Liver (tissue), 9 donors: Measurements from ENCODE around the gene C20orf173. TPM values are rescaled to one million over a fixed set of nuclear protein-coding genes. Genes with fewer than 3 reads are reported as not detected.

Experiments
- DNase-seq: peaks from one replicate; pipeline ENCODE4 v3.0.0-alpha.2; 2017; ENCODE audit warnings: low spot score
- H3K27ac ChIP-seq, 2 donors: one replicate each; pipeline ENCODE4 v1.7.0; 2013; ENCODE audit warnings: inconsistent platforms in 2 of 2, low read length in 2 of 2, control low read depth in 1 of 2, low read depth in 1 of 2, mild to moderate bottlenecking in 1 of 2
- H3K27me3 ChIP-seq, 4 donors: one replicate each; pipeline versions ENCODE4 v1.6.1 to v1.7.0; 2013; ENCODE audit warnings: low read length in 3 of 4, inconsistent platforms in 1 of 4, mild to moderate bottlenecking in 1 of 4, moderate library complexity in 1 of 4; ENCODE audit not compliant: control insufficient read depth in 4 of 4, insufficient read depth in 4 of 4
- H3K36me3 ChIP-seq, 4 donors: one replicate each; pipeline versions ENCODE4 v1.6.1 to v1.7.0; 2013; ENCODE audit warnings: low read length in 3 of 4, mild to moderate bottlenecking in 3 of 4, low read depth in 1 of 4, moderate library complexity in 1 of 4; ENCODE audit not compliant: control insufficient read depth in 4 of 4, insufficient read depth in 3 of 4
- H3K4me1 ChIP-seq, 4 donors: one replicate each; pipeline versions ENCODE4 v1.6.1 to v1.7.0; 2013; ENCODE audit warnings: low read length in 3 of 4, mild to moderate bottlenecking in 3 of 4, moderate library complexity in 1 of 4; ENCODE audit not compliant: control insufficient read depth in 4 of 4, insufficient read depth in 4 of 4
- H3K4me3 ChIP-seq, 3 donors: one replicate each; pipeline versions ENCODE4 v1.6.1 to v1.7.0; 2013; ENCODE audit warnings: low read length in 3 of 3, control low read depth in 1 of 3, low read depth in 1 of 3, mild to moderate bottlenecking in 1 of 3
- H3K9ac ChIP-seq, 2 donors: one replicate each; pipeline ENCODE4 v1.7.0; 2013; ENCODE audit warnings: low read length in 2 of 2, mild to moderate bottlenecking in 2 of 2, moderate library complexity in 2 of 2, control low read depth in 1 of 2, low read depth in 1 of 2
- H3K9me3 ChIP-seq, 4 donors: one replicate each; pipeline versions ENCODE4 v1.6.1 to v1.7.0; 2013; ENCODE audit warnings: low read length in 3 of 4; ENCODE audit not compliant: control insufficient read depth in 4 of 4
- ATF3 ChIP-seq: IDR thresholded peaks from 2 replicates; pipeline ENCODE4 v1.6.1; 2016; ENCODE audit warnings: antibody characterized with exemption
- CTCF ChIP-seq: fragments of 150-350 bp; IDR thresholded peaks from 2 replicates; pipeline ENCODE4 v1.5.1; 2017; ENCODE audit warnings: improper control_type of control experiment, low read depth, low read length; ENCODE audit not compliant: missing input control
- EGR1 ChIP-seq, 2 donors: IDR thresholded peaks; 2 replicates each; pipeline ENCODE4 v1.6.1; 2016 to 2018; ENCODE audit warnings: antibody characterized with exemption in 2 of 2, low read depth in 2 of 2
- FOXA1 ChIP-seq: IDR thresholded peaks from 2 replicates; pipeline ENCODE4 v1.6.1; 2016; ENCODE audit warnings: antibody characterized with exemption
- FOXA2 ChIP-seq: IDR thresholded peaks from 2 replicates; pipeline ENCODE4 v1.6.1; 2016; ENCODE audit warnings: antibody characterized with exemption
- GABPA ChIP-seq, 2 donors: IDR thresholded peaks in 1 of 2; conservative IDR thresholded peaks in 1 of 2; 2 replicates each; pipeline ENCODE4 v1.6.1; 2016; ENCODE audit warnings: antibody characterized with exemption in 2 of 2, mild to moderate bottlenecking in 1 of 2, moderate library complexity in 1 of 2
- HNF4G ChIP-seq: IDR thresholded peaks from 2 replicates; pipeline ENCODE4 v1.6.1; 2016; ENCODE audit warnings: antibody characterized with exemption
- JUND ChIP-seq, 2 donors: IDR thresholded peaks; 2 replicates each; pipeline ENCODE4 v1.6.1; 2016; ENCODE audit warnings: antibody characterized with exemption in 2 of 2
- NR2F2 ChIP-seq: IDR thresholded peaks from 2 replicates; pipeline ENCODE4 v1.6.1; 2016; ENCODE audit warnings: antibody characterized with exemption
- RAD21 ChIP-seq, 2 donors: IDR thresholded peaks; 2 replicates each; pipeline ENCODE4 v1.6.1; 2016; ENCODE audit warnings: antibody characterized with exemption in 2 of 2, mild to moderate bottlenecking in 2 of 2
- RXRA ChIP-seq, 2 donors: IDR thresholded peaks; 2 replicates each; pipeline ENCODE4 v1.6.1; 2017 to 2018; ENCODE audit warnings: antibody characterized with exemption in 2 of 2, mild to moderate bottlenecking in 1 of 2
- TAF1 ChIP-seq: conservative IDR thresholded peaks from 2 replicates; pipeline ENCODE4 v1.6.1; 2016; ENCODE audit warnings: antibody characterized with exemption, mild to moderate bottlenecking
- YY1 ChIP-seq: IDR thresholded peaks from 2 replicates; pipeline ENCODE4 v1.6.1; 2016; ENCODE audit warnings: antibody characterized with exemption, mild to moderate bottlenecking
- ZBTB33 ChIP-seq: IDR thresholded peaks from 2 replicates; pipeline ENCODE4 v1.6.1; 2016; ENCODE audit warnings: antibody characterized with exemption
- WGBS: extraction: QIAGEN DNeasy Blood & Tissue Kit; methylation state at CpG from one replicate; pipeline ENCODE4 v1.1.7; 2013; 5-methylcytosine and 5-hydroxymethylcytosine counted together
- polyA plus RNA-seq, 2 donors: library from polyadenylated mRNA; stranded (reverse) in 1 of 2; unstranded in 1 of 2; fragments of 200-250 nt in 1 of 2; fragments of >200 nt in 1 of 2; fragmentation: Nextera tagmentation in 1 of 2; extraction: Ambion mirVana in 1 of 2; gene quantifications; one replicate each; pipeline versions ENCODE4 v1.2.1 to v1.2.3, GENCODE V29; 2013 to 2015
- total RNA-seq, 2 donors: library from RNA; depleted of rRNA; stranded (reverse); fragments of >200 nt; gene quantifications; one replicate each; pipeline ENCODE4 v1.2.3, GENCODE V29; 2014
- TF ChIP-seq, protein P1 (sequence below): IDR thresholded peaks from 2 replicates; pipeline ENCODE4 v1.6.1; 2016; ENCODE audit warnings: antibody characterized with exemption
- TF ChIP-seq, protein P2 (sequence below): IDR thresholded peaks from 2 replicates; pipeline ENCODE4 v1.6.1; 2016; ENCODE audit warnings: antibody characterized with exemption, mild to moderate bottlenecking
- donor health status: healthy.
- donor health status: healthy.
- donor health status: healthy.
- donor health status: healthy.
- donor health status: healthy.

The C20orf173 gene
- total and polyA plus RNA-seq, 4 donors, result not detected

DNA sequence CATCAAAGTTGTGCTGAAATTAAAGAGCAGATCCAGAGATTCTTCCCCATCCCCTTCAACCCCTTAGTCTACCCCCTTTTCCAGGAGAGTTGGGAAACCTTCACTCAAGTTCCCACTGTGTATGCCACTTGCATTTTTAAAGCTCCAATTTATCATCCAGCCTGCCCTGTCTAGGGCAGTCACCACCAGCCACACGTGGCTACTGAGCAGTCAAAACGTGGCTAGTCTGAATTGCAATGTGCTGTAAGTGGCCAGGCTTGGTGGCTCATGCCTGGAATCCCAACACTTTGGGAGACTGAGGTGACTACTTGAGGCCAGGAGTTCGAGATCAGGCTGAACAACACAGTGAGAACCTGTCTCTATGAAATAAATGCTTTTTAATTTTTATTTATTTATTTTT lies 47.4 kb upstream of the C20orf173 start:
- TF ChIP-seq GABPA (IDR thresholded peaks at IDR 0.05 in 1 of 2, conservative IDR thresholded peaks at IDR 0.05 in 1 of 2) (no peak), EGR1 (IDR thresholded peaks at IDR 0.05; ENCODE audit: low read depth in 2 of 2) (no peak), JUND (IDR thresholded peaks at IDR 0.05) (no peak), RXRA (IDR thresholded peaks at IDR 0.05) (no peak)
- TF ChIP-seq, protein P1, sequence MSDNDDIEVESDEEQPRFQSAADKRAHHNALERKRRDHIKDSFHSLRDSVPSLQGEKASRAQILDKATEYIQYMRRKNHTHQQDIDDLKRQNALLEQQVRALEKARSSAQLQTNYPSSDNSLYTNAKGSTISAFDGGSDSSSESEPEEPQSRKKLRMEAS, result no peak
- Histone ChIP-seq H3K36me3 (no peaks in the 10 kb centered on the region), H3K27ac (no peak overlapping the region), H3K9me3 (peaks cover 0 to 3% (median 1%) of the 10 kb centered on the region in 4 donors), H3K9ac (no peak overlapping the region), H3K27me3 (no peaks in the 10 kb centered on the region), H3K4me3 (no peak overlapping the region), H3K4me1 (no peaks in the 10 kb centered on the region)
- no peak for DNase-seq
- WGBS, result 59% methylated on average over 3 of the region's 3 CpGs

DNA sequence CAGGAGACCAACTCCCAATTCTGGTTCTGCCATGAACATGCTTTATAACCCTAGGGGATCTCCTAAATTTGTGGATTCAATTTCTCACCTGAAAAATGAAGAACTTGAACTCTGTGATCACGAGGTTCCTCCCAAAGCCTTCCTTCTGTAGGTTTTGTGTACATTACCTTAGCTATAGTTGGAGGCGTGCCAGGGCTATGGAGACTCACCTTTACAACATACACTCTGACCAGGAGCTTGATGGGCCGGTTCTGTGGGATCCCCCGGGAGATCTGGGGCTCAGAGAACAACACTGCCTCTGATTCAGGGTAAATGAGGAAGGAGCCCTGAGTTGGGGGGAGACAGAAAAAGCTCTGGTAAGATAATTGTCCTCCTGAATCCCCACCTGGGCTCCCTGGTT lies 46.5 kb upstream of the C20orf173 start:
- H3K9me3 ChIP-seq, result peaks cover 0 to 3% (median 1%) of the 10 kb centered on the region in 4 donors
- DNase-seq, result no peak
- H3K36me3 ChIP-seq, result no peaks in the 10 kb centered on the region
- H3K27ac ChIP-seq, result no peak overlapping the region
- H3K27me3 ChIP-seq, result no peaks in the 10 kb centered on the region
- WGBS, result 67% methylated on average over 4 of the region's 4 CpGs
- no peak overlapping the region for H3K9ac ChIP-seq
- no peak overlapping the region for H3K4me3 ChIP-seq
- no peaks in the 10 kb centered on the region for H3K4me1 ChIP-seq
- TF ChIP-seq FOXA1, result no peak
- TF ChIP-seq GABPA (IDR thresholded peaks at IDR 0.05 in 1 of 2, conservative IDR thresholded peaks at IDR 0.05 in 1 of 2), result no peak
- TF ChIP-seq ZBTB33, result no peak
- no peak for TF ChIP-seq RXRA (IDR thresholded peaks at IDR 0.05)
- TF ChIP-seq FOXA2, result no peak
- no peak for TF ChIP-seq ATF3
- TF ChIP-seq, protein P2, sequence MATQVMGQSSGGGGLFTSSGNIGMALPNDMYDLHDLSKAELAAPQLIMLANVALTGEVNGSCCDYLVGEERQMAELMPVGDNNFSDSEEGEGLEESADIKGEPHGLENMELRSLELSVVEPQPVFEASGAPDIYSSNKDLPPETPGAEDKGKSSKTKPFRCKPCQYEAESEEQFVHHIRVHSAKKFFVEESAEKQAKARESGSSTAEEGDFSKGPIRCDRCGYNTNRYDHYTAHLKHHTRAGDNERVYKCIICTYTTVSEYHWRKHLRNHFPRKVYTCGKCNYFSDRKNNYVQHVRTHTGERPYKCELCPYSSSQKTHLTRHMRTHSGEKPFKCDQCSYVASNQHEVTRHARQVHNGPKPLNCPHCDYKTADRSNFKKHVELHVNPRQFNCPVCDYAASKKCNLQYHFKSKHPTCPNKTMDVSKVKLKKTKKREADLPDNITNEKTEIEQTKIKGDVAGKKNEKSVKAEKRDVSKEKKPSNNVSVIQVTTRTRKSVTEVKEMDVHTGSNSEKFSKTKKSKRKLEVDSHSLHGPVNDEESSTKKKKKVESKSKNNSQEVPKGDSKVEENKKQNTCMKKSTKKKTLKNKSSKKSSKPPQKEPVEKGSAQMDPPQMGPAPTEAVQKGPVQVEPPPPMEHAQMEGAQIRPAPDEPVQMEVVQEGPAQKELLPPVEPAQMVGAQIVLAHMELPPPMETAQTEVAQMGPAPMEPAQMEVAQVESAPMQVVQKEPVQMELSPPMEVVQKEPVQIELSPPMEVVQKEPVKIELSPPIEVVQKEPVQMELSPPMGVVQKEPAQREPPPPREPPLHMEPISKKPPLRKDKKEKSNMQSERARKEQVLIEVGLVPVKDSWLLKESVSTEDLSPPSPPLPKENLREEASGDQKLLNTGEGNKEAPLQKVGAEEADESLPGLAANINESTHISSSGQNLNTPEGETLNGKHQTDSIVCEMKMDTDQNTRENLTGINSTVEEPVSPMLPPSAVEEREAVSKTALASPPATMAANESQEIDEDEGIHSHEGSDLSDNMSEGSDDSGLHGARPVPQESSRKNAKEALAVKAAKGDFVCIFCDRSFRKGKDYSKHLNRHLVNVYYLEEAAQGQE, result no peak
- TF ChIP-seq RAD21 (IDR thresholded peaks at IDR 0.05), result no peak
- no peak for TF ChIP-seq YY1
- TF ChIP-seq JUND (IDR thresholded peaks at IDR 0.05), result no peak
- no peak for TF ChIP-seq CTCF
- no peak for TF ChIP-seq NR2F2
- TF ChIP-seq HNF4G, result no peak
- TF ChIP-seq, protein P1, result no peak
- no peak for TF ChIP-seq TAF1
- TF ChIP-seq EGR1 (IDR thresholded peaks at IDR 0.05; ENCODE audit: low read depth in 2 of 2), result no peak
